OCI-LY1 (cell line): Measurements from ENCODE around the gene CACNA1H.

Source experiments
- CTCF ChIP-seq: fragments of 200-600 bp; sonication (generic), shearing (Covaris generic); IDR thresholded peaks from 2 replicates; pipeline ENCODE4 v1.5.1; 2017; ENCODE audit warnings: mild to moderate bottlenecking, antibody characterized with exemption, low read length, moderate library complexity, mixed read lengths
- EZH2 ChIP-seq: fragments of 200-600 bp; sonication (generic), shearing (Covaris generic); IDR thresholded peaks from 2 replicates; pipeline ENCODE4 v1.8.0; 2017; ENCODE audit warnings: borderline replicate concordance, mixed run types, mild to moderate bottlenecking, antibody characterized with exemption, low read length, moderate library complexity, mixed read lengths

GRCh38 chr16:1262846-1263221 is 109.9 kb downstream of the CACNA1H start:
- TF ChIP-seq EZH2, result no peak
- TF ChIP-seq CTCF, result no peak
